Measurements from ENCODE around the gene MIOX.

Gene MIOX

DNA sequence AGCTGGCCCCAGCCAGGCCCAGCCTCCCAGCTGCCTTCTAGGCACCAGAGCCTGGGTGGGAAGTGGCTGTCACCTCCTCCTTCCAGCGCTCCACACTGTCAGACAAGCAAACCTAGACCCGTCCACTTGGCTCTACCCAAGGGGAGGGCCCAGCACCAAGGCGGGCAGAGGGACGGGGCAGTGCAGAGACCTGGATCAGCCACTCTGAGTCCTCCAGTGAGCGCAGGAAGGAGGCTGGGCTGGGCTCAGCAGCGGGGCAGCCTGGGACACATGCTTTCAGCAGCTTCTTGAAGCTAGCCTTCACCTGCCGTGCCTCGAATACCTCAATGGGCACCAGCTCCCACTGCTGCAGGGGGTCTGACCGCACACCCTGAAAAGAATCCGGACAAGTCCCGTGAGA is 30.6 kb upstream of the MIOX start:
- in situ Hi-C loops (cut with HindIII; ENCODE audit: low sequenced_read_pairs): no loop called here
- DNase-seq (ENCODE audit: low read depth, low spot score): no peak
- H3K4me3 ChIP-seq (ENCODE audit: low read depth, low read length): no peak overlapping the region
- TF ChIP-seq, protein P1, sequence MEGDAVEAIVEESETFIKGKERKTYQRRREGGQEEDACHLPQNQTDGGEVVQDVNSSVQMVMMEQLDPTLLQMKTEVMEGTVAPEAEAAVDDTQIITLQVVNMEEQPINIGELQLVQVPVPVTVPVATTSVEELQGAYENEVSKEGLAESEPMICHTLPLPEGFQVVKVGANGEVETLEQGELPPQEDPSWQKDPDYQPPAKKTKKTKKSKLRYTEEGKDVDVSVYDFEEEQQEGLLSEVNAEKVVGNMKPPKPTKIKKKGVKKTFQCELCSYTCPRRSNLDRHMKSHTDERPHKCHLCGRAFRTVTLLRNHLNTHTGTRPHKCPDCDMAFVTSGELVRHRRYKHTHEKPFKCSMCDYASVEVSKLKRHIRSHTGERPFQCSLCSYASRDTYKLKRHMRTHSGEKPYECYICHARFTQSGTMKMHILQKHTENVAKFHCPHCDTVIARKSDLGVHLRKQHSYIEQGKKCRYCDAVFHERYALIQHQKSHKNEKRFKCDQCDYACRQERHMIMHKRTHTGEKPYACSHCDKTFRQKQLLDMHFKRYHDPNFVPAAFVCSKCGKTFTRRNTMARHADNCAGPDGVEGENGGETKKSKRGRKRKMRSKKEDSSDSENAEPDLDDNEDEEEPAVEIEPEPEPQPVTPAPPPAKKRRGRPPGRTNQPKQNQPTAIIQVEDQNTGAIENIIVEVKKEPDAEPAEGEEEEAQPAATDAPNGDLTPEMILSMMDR (IDR thresholded peaks at IDR 0.05; ENCODE audit: low read depth, low read length): no peak

DNA sequence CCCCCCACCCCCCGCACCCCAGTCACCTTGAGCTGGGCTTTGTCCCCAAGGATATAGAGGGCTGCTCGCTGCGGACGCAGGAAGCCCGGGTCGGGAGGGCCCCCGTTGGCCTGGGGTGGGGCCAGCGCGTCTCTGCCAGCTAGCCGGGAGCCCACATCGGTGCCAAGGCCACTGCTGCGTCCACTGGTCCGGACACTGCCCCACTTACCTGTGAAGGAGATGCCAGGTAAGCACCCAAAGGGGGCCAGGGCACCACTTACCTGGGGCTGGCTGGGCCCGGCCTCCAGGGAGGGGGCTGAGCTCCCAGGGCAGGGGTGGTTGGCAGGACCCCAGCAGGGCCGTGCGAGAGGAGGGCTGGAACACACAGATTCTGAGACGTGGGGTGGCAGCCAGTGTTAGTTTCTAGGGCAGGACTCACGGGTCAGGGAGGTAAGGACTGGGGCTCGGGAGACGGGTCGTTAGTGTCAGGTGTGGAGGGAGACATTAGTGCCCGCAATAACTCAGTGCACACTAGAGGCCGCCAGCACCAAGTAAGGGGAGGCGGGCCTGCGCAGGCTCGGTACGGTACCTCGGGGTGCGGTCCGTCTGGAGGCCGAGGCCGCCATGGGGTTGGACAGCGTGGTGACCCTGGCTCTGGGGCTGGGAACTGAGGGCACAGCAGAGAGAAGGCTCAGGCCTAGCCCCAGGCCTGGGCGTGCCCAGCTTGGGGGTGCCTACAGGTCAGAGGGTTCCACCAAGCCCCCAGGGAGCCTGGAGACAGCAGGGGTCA is 30.0 kb upstream of the MIOX start:
- in situ Hi-C loops (cut with HindIII; ENCODE audit: low sequenced_read_pairs): no loop called here
- TF ChIP-seq, protein P1 (IDR thresholded peaks at IDR 0.05; ENCODE audit: low read depth, low read length): peak; percentile 23
- no peak overlapping the region for H3K4me3 ChIP-seq (ENCODE audit: low read depth, low read length)
- DNase-seq (ENCODE audit: low read depth, low spot score): no peak

DNA sequence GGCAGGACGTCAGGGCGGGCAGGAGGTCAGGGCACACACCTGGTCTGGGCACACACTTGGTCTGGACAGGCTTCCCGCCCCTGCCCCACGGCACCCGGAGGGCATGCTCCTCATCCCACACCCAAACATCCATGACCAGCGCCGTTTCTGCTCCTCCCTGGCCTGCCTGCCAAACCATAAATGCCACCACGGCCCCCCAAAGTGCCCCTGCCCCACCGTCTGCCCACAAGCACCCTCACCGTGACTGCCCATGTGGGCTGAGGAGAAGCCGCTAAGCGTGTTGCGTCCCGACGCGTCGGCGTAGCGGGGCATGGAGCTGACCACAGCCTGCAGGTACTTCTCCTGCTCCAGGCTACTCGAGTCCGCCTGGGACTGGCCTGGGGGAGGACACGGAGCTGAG is 27.6 kb upstream of the MIOX start:
- TF ChIP-seq, protein P1 (IDR thresholded peaks at IDR 0.05; ENCODE audit: low read depth, low read length): no peak
- H3K4me3 ChIP-seq (ENCODE audit: low read depth, low read length): no peak overlapping the region
- in situ Hi-C loops (cut with HindIII; ENCODE audit: low sequenced_read_pairs): no loop called here
- no peak for DNase-seq (ENCODE audit: low read depth, low spot score)

DNA sequence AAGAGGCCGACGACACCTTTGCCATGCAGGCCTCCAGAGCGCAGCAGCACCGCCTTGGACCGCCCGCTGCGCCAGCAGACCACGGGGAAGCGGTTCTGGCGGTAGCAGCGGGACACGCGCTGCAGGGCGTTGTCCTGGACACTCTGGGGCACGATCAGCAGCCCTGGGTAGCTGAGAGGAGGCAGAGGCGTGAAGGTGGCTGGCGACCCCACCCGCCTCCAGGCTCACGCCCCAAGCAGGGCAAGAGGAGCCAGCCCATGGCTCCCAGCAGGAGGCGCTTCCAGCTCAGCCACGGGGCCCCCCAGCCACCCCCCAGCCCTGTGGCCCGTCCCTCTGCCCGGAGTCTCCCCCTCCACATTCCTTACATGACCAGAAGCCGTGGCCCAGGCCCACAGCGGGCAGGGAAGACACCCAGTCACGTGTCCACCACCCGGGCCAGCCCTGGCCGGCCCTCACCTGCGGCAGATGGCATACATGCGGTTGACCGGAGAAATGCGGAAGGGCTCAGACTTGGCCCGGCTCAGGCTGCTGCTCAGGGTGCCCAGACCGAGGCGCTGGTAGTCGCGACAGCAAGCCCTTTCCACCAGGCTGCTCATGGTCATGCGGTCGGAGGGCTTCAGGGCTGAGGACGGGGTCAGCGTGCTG is 27.0 kb upstream of the MIOX start:
- TF ChIP-seq, protein P1 (IDR thresholded peaks at IDR 0.05; ENCODE audit: low read depth, low read length): no peak
- no peak for DNase-seq (ENCODE audit: low read depth, low spot score)

DNA sequence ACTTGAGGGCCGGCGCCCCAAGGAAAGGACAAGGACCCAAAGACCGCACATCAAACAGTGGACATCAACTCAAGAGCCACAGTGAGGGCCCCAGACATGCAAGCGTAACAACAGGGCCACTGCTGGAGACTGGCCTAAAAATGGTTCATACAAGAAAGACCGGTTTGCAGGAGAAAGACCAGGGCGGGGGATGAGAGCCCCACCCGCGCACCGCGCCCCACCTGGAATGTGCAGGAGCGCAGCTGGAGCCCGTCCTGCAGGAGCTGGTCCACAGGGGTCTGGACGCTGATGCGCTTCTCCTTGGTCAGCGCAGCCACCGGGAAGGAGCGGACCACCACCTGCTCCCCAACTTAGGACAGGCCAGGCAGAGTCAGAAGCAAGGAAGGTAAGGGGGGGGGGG is 25.7 kb upstream of the MIOX start:
- TF ChIP-seq, protein P1 (IDR thresholded peaks at IDR 0.05; ENCODE audit: low read depth, low read length): no peak
- in situ Hi-C loops (cut with HindIII; ENCODE audit: low sequenced_read_pairs): no loop called here
- no peak overlapping the region for H3K4me3 ChIP-seq (ENCODE audit: low read depth, low read length)
- DNase-seq (ENCODE audit: low read depth, low spot score): no peak

More for the DNA sequence above, 27.0 kb upstream of the MIOX start:
- H3K4me3 ChIP-seq (ENCODE audit: low read depth, low read length): no peak overlapping the region
- in situ Hi-C loops (cut with HindIII; ENCODE audit: low sequenced_read_pairs): no loop called here

DNA sequence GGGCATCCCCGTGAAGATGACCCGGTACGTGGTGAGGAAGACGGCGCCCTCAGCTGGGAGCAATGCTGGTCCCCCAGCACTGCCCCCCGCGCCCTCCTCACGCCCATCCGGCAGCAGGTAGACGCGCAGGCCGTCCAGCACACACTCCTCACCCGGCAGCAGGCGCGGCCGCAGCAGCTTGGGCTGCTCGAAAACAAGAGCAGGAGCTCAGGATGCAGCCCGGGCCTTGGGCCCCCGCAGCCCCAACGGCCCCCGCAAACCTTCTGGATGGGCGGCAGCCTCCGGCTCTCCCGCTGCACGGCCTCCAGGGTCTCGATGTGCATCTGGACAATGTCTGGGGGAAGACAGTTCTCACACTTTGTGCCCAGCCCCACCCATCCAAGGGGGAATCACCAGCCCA is 25.1 kb upstream of the MIOX start:
- TF ChIP-seq, protein P1 (IDR thresholded peaks at IDR 0.05; ENCODE audit: low read depth, low read length): no peak
- in situ Hi-C loops (cut with HindIII; ENCODE audit: low sequenced_read_pairs): no loop called here
- no peak overlapping the region for H3K4me3 ChIP-seq (ENCODE audit: low read depth, low read length)
- no peak for DNase-seq (ENCODE audit: low read depth, low spot score)
